Measurements from ENCODE around the gene AP3B1.

- TF ChIP-seq CTCF (IDR thresholded peaks at IDR 0.05; ENCODE audit: low read length) (no peak), EZH2 (IDR thresholded peaks at IDR 0.05; ENCODE audit: borderline replicate concordance, low read length) (no peak)
Observed at GRCh38 chr5:77971776-77972468, 322.6 kb downstream of the AP3B1 start.

Data from OCI-LY1 (cell line).